Measurements from ENCODE around the gene GORASP2.

Gene GORASP2

GRCh38 chr2:171008550-171009205 lies 79.6 kb downstream of the GORASP2 start:
- FAIRE-seq, result no peak

- no peak for FAIRE-seq
Measured at GRCh38 chr2:171009386-171009785, 80.3 kb downstream of the GORASP2 start.

- no peak for FAIRE-seq
Measured at GRCh38 chr2:171013851-171014250, 84.8 kb downstream of the GORASP2 start.

GRCh38 chr2:171016125-171016524 lies 87.1 kb downstream of the GORASP2 start:
- FAIRE-seq, result no peak

All from G401.6 (cell line).